ENCODE data around the gene PACSIN2.

PACSIN2 gene

DNA sequence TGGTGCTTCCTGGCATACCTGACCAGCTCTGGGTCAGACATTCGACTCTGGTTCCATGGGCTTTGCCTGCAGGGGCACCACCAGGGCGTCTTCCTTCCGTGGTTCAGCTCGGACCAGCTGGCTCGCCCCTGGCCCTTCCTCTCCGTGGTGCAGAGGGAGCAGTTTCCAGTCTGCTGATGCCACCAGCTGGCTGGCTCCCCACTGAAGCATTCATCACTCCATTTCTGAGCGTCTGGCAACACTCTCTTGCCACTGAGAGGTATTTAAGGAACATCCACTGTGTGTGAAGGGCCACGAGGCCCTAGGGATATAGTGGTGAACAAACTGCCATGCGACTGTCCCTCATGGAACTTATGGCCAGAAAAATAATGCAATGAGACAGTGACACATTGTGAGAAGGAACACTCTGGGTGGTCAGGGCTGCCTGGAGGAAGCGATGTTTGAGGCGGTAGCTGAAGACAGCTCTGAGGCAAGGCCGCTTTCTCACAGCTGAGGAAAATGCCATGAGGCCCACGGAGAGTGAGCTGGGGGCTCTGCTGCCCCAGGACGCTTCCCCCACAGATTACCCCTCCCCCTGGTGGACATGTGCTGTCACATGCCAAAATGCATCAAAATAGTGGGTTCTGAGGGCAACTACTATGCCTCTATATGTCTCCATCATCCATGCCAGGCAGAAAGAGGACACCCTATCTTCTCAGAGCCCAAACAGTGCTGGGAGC lies 113.0 kb downstream of the PACSIN2 start:
- no peak for DNase-seq

DNA sequence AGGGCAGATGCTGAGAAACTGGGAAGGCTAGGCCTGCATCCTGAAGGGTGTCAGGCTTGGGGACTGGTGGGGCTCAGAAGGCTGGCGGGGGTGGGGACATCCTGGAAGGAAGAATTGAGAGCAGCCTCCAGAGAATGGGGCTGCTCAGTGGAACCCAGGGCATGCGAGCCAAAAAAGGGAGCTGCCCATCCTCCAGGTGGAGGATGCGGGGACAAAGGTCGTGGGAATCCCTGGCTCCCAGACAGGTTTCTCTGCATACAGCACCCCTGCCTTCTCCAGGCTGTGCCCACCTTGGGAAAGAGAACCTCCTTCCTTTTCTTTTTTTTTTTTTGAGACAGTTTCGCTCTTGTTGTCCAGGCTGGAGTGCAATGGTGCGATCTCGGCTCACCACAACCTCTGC lies 117.0 kb downstream of the PACSIN2 start:
- DNase-seq, result no peak

DNA sequence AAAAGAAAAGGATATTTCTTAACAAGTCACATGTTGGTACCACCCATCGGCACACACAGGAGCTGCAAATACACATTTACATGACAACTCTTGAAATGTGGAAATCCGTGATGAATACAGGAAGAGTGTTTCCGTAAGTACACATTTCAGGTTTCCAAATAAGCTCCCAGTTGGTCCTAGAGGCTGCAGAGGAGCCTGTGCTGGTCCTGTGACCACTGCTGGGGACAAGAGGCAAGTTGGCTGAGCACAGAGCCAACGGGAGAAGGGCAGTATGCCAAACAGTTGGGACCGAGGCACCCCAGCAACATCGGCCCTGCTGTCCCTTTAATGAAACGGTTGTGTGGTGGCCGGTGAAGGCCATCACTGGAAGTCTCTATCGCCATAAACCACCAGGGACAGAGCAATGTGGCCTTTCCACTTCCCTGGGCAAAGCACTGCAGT lies 119.4 kb downstream of the PACSIN2 start:
- no peak for DNase-seq

DNA sequence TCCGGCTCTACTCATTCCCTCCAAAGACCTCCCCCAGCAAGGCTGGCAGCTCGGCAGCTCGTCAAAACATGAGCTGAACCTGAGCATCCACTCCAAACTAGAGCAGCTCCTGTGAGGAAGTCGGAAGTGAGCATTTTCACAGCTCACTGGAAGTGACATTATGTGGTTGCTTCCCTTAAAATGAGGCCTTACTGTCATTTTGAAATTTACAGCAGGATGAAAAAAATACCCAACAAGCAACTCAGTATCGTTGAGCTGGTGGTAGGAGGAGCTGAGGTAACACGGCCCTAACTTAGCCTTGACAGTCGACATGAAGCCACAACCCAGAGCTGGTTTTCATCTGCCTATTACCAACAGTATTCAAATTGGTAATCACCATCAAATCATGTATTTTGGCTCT lies 119.9 kb downstream of the PACSIN2 start:
- peak; percentile 59 for DNase-seq

DNA sequence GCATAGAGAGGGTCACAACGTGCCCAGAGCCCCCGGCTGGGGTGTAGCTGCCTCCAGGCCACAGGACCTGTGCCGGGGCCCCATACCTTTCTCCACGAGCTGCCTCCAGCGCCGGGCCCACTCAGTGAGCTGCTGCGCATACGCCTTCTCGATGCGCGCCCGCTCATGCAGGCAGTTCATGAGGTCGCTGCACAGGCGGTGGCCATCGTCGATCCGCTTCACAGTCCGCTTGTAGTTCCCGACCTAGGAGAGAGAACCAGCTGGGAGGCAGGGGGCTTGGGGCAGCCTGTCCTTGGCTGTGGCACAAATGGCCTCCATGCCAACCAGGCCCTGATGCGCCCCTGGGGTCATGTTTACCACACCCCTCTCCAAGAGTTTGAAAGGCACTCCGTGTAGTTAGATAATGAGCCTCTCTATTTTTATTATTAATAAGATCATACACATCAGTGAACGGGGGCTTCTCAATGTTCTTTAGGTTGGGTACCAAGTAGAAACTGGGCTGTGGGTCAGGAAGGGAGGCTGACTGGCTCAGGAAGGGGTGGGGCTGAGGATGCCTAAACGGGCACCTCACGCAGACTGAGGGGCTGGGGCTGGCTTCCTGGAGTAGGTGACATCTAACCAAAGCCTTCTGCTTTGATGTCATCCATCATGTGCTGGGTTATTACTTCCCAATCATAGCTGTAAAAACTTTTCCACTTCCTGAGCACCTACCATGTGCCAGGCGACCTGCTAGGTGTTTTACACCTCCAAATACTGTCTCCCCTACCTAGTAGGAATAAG lies 121.4 kb downstream of the PACSIN2 start:
- DNase-seq, result no peak

GRCh38 chr22:42892571-42893316 lies 122.2 kb downstream of the PACSIN2 start:
- DNase-seq, result peak; percentile 27

GRCh38 chr22:42892156-42892555 lies 122.8 kb downstream of the PACSIN2 start:
- DNase-seq, result no peak

GRCh38 chr22:42891696-42892095 lies 123.3 kb downstream of the PACSIN2 start:
- DNase-seq, result no peak

DNA sequence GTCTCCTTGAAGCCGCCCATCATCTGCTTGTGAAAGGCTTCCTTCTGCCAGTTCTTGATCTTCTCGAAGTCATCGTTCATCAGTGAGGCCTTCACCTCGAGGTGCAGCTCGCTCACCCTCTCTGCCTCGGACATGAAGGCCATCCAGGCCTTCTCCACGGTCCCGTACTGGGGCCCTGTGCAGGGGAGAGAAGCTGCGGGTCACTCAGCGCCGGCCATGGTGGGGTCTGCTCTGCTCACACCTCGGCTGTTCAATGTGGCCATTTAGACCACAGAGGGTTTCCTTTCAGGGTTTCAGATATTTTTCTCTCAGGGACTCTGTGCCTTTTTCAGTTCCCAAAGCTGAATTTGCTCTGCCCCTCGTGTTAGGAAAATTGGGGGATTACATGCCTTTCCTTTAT lies 123.9 kb downstream of the PACSIN2 start:
- DNase-seq, result no peak

- peak; percentile 57 for DNase-seq
Observed at GRCh38 chr22:42889304-42889703, 125.6 kb downstream of the PACSIN2 start.

DNA sequence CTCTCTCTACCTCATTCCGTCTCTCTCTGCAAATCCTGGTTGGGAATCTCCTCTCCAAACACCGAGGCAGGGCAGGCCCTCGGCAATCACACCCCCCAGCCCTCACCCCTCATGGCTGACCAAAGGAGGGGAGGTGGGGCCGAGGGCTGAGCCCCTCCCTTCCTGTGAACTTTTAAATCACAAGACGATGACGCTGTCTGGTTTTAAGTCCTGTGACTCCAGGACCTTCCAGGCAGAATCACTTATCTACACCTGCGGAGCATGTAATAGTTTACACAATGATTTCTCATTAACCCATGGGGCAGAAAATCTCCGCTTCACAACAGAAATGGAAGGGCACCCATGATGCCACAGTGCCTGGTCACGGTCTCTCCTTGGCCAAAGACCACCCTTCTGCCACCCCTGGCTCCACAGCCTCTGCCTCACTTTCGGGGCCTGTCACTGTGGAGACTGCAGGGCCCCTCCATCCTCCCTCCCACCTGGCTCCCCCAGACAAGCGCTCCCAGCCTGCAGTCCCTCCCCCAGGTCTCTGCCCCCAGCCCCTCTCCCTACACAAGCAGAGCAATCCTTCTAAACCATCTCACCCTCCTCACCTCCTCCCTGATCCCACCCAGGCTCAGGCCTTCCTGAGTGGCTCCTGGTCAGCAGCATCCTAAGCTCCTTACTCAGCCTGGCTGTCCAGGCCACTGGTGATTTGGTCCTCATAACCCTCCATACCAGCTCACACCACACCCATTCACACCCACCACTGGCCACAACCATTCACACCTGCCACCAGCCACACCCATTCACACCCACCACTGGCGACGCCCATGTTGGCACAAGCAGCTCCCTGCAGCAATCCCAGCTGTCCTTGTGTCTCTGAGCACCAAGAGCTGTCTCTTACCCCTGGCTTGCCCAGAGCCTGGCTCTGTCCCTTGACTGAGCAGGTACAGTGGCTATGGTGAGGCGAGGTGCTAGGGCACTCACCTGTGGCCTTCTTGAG lies 127.1 kb downstream of the PACSIN2 start:
- DNase-seq, result no peak

GRCh38 chr22:42887120-42887519 lies 127.8 kb downstream of the PACSIN2 start:
- DNase-seq, result no peak

GRCh38 chr22:42885446-42885845 lies 129.5 kb downstream of the PACSIN2 start:
- no peak for DNase-seq

GRCh38 chr22:42884616-42885375 lies 130.2 kb downstream of the PACSIN2 start:
- no peak for DNase-seq

DNA sequence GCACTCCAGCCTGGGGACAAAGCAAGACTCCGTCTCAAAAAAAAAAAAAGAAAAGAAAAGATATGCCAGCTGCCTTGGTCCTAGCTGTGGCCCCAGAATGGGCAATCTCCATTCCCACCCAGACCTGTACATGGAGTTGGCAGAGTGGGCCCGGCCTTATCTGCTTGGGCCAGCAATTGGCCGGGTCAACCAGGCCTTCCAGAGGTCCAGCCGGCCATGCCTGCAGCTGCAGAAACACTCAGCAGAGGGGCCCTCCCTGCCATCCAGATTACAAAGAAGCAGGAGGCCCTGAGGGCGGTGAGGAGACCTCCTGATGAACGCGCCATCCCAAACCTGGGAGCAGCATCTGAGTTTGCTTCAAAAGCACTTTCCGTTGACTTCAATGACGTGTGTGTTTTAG lies 131.0 kb downstream of the PACSIN2 start:
- DNase-seq, result no peak

- DNase-seq, result no peak
Observed at GRCh38 chr22:42883121-42883520, 131.8 kb downstream of the PACSIN2 start.

DNA sequence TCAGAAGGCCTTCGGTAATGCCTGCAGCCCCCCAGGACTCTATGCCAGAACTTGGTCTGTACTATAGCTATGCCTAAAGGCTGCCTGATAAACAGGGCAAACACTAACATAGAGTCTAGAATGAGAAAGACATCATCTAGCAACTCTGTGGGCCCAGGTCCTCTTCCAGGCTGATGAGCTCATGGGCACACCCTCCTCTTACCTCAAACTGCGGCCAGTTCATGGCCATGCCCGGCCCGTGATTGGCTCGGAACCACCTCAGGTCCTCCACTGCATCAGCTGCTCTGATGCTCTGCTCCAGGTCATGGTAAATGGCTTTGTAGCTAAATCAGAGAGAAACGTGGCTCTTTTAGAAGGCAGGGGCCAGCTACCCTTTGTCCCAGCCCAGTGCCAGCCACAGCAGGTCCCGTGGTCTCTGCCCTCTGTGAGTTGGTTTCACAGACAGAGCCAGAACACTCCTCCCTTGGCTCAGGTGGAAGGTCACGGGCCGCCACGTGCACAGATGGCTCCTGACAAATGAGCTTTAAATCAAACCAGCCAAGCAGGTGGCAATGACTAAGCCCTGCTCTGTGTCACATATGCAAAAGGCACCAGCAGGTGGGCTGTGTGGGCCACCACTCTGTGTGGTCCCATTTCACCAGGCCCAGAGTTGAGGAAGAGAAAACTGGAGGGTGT lies 132.8 kb downstream of the PACSIN2 start:
- no peak for DNase-seq

GRCh38 chr22:42881298-42881697 lies 133.7 kb downstream of the PACSIN2 start:
- no peak for DNase-seq

GRCh38 chr22:42880815-42881214 lies 134.1 kb downstream of the PACSIN2 start:
- no peak for DNase-seq

DNA sequence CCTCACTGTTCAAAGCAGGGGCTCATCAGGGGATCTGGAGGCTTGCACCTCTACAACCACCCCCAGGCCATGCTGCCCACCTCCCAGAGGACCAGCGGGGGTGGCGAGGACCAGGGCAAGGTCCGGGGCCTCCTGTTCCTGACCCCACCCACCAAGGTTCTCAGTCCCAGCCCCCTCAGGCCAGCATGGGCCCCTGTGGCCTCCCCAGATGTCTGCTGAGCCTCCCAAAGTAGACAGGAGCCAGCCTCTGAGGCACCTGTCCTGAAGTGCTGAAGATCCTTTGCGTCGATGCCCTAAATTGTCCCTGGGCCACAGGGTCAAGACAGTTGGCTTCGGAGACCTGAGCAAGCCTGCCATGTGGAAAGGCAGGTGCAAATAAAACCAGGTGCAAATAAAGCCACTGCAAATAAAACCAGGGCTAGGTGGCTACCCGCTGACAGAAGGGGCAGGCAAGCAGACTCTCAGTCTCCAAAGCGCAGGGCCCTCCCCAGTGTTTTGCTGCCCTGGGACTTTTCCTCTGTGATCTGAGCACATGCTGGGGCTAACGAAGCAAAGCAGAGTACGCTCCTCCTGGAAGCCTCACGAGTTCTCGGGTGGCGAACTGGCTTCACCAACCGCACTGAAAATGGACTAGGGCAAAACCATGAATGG lies 135.5 kb downstream of the PACSIN2 start:
- no peak for DNase-seq

All from GF-D8 (cell line).